ENCODE measurements around the gene ZNF385A. TPM values are rescaled to one million over a fixed set of nuclear protein-coding genes. Genes with fewer than 3 reads are reported as not detected.

The ZNF385A gene
- total and polyA plus RNA-seq, 4 donors: 4.1 to 27.6 (median 16.8) TPM

- 85 to 89% methylated on average over 8 of the region's 8 CpGs for WGBS, 2 donors
- DNase-seq (no peak), ATAC-seq (ENCODE audit: low FRiP score) (no peak)
- Histone ChIP-seq H3K4me3 (ENCODE audit: low read length in 2 of 2) (no peak overlapping the region), H3K27ac (ENCODE audit: low read depth in 1 of 2, low read length in 2 of 2) (no peak overlapping the region), H3K4me1 (ENCODE audit: control insufficient read depth in 1 of 2, insufficient read depth in 2 of 2, low read length in 2 of 2) (no peaks in the 10 kb centered on the region), H3K36me3 (ENCODE audit: control insufficient read depth in 1 of 2, insufficient read depth in 2 of 2, low read length in 1 of 2) (peaks cover 10 to 16% of the 10 kb centered on the region in 2 donors), H3K9me3 (ENCODE audit: control insufficient read depth, low read length) (no peaks in the 10 kb centered on the region), H3K27me3 (ENCODE audit: control insufficient read depth in 1 of 2, insufficient read depth in 2 of 2, low read length in 1 of 2) (no peaks in the 10 kb centered on the region)
- intact Hi-C loops (cut with DNase I): no loop called here
These were observed 8.1 kb upstream of the ZNF385A start for GRCh38 chr12:54392485-54393206.

GRCh38 chr12:54390668-54391551 is 6.4 kb upstream of the ZNF385A start:
- Histone ChIP-seq H3K4me1 (ENCODE audit: control insufficient read depth in 1 of 2, insufficient read depth in 2 of 2, low read length in 2 of 2) (no peaks in the 10 kb centered on the region), H3K27ac (ENCODE audit: low read depth in 1 of 2, low read length in 2 of 2) (no peak overlapping the region), H3K27me3 (ENCODE audit: control insufficient read depth in 1 of 2, insufficient read depth in 2 of 2, low read length in 1 of 2) (no peaks in the 10 kb centered on the region), H3K4me3 (ENCODE audit: low read length in 2 of 2) (no peak overlapping the region), H3K9me3 (ENCODE audit: control insufficient read depth, low read length) (no peaks in the 10 kb centered on the region), H3K36me3 (ENCODE audit: control insufficient read depth in 1 of 2, insufficient read depth in 2 of 2, low read length in 1 of 2) (peaks cover 3 to 5% of the 10 kb centered on the region in 2 donors)
- DNase-seq (peak; percentile 59 to 86), ATAC-seq (ENCODE audit: low FRiP score) (peak; percentile 3)
- 18 to 23% methylated on average over 36 to 51 of the region's 51 CpGs for WGBS, 2 donors
- intact Hi-C loops (cut with DNase I): no loop called here

GRCh38 chr12:54390176-54390667 is 5.7 kb upstream of the ZNF385A start:
- 81 to 86% methylated on average over 5 to 7 of the region's 7 CpGs for WGBS, 2 donors
- H3K4me1 ChIP-seq (ENCODE audit: control insufficient read depth in 1 of 2, insufficient read depth in 2 of 2, low read length in 2 of 2): no peaks in the 10 kb centered on the region
- ATAC-seq (ENCODE audit: low FRiP score) (peak; percentile 28), DNase-seq (no peak)
- intact Hi-C loops (cut with DNase I): no loop called here
- H3K9me3 ChIP-seq (ENCODE audit: control insufficient read depth, low read length): no peaks in the 10 kb centered on the region
- peaks cover 0 to 2% of the 10 kb centered on the region in 2 donors for H3K36me3 ChIP-seq (ENCODE audit: control insufficient read depth in 1 of 2, insufficient read depth in 2 of 2, low read length in 1 of 2)
- H3K27me3 ChIP-seq (ENCODE audit: control insufficient read depth in 1 of 2, insufficient read depth in 2 of 2, low read length in 1 of 2): no peaks in the 10 kb centered on the region
- H3K27ac ChIP-seq (ENCODE audit: low read depth in 1 of 2, low read length in 2 of 2): no peak overlapping the region
- no peak overlapping the region for H3K4me3 ChIP-seq (ENCODE audit: low read length in 2 of 2)

- Histone ChIP-seq H3K36me3 (ENCODE audit: control insufficient read depth in 1 of 2, insufficient read depth in 2 of 2, low read length in 1 of 2) (no peaks in the 10 kb centered on the region), H3K4me1 (ENCODE audit: control insufficient read depth in 1 of 2, insufficient read depth in 2 of 2, low read length in 2 of 2) (no peaks in the 10 kb centered on the region), H3K9me3 (ENCODE audit: control insufficient read depth, low read length) (no peaks in the 10 kb centered on the region), H3K27ac (ENCODE audit: low read depth in 1 of 2, low read length in 2 of 2) (no peak overlapping the region), H3K4me3 (ENCODE audit: low read length in 2 of 2) (no peak overlapping the region), H3K27me3 (ENCODE audit: control insufficient read depth in 1 of 2, insufficient read depth in 2 of 2, low read length in 1 of 2) (no peaks in the 10 kb centered on the region)
- intact Hi-C loops (cut with DNase I): no loop called here
- DNase-seq: no peak
- ATAC-seq (ENCODE audit: low FRiP score): no peak
- 85 to 90% methylated on average over 5 of the region's 5 CpGs for WGBS, 2 donors
These were observed 5.2 kb upstream of the ZNF385A start for GRCh38 chr12:54389607-54390175.

- Histone ChIP-seq H3K4me1 (ENCODE audit: control insufficient read depth in 1 of 2, insufficient read depth in 2 of 2, low read length in 2 of 2) (no peaks in the 10 kb centered on the region), H3K9me3 (ENCODE audit: control insufficient read depth, low read length) (no peaks in the 10 kb centered on the region), H3K27ac (ENCODE audit: low read depth in 1 of 2, low read length in 2 of 2) (no peak overlapping the region), H3K36me3 (ENCODE audit: control insufficient read depth in 1 of 2, insufficient read depth in 2 of 2, low read length in 1 of 2) (no peaks in the 10 kb centered on the region), H3K4me3 (ENCODE audit: low read length in 2 of 2) (no peak overlapping the region), H3K27me3 (ENCODE audit: control insufficient read depth in 1 of 2, insufficient read depth in 2 of 2, low read length in 1 of 2) (no peaks in the 10 kb centered on the region)
- ATAC-seq (ENCODE audit: low FRiP score) (no peak), DNase-seq (no peak)
- intact Hi-C loops (cut with DNase I): no loop called here
- 96 to 100% methylated on average over 3 of the region's 3 CpGs for WGBS, 2 donors
These were observed 4.6 kb upstream of the ZNF385A start for GRCh38 chr12:54389134-54389508.

- WGBS, 2 donors: 74 to 80% methylated on average over 4 of the region's 4 CpGs
- Histone ChIP-seq H3K4me1 (ENCODE audit: control insufficient read depth in 1 of 2, insufficient read depth in 2 of 2, low read length in 2 of 2) (no peaks in the 10 kb centered on the region), H3K4me3 (ENCODE audit: low read length in 2 of 2) (no peak overlapping the region), H3K9me3 (ENCODE audit: control insufficient read depth, low read length) (no peaks in the 10 kb centered on the region), H3K27ac (ENCODE audit: low read depth in 1 of 2, low read length in 2 of 2) (no peak overlapping the region), H3K27me3 (ENCODE audit: control insufficient read depth in 1 of 2, insufficient read depth in 2 of 2, low read length in 1 of 2) (no peaks in the 10 kb centered on the region), H3K36me3 (ENCODE audit: control insufficient read depth in 1 of 2, insufficient read depth in 2 of 2, low read length in 1 of 2) (no peaks in the 10 kb centered on the region)
- intact Hi-C loops (cut with DNase I): no loop called here
- DNase-seq (peak in 1 of 2 donors; percentile 52), ATAC-seq (ENCODE audit: low FRiP score) (no peak)
These were observed 4.0 kb upstream of the ZNF385A start for GRCh38 chr12:54388237-54389133.

GRCh38 chr12:54387114-54387467 is 2.6 kb upstream of the ZNF385A start:
- intact Hi-C loops (cut with DNase I): no loop called here
- Histone ChIP-seq H3K4me1 (ENCODE audit: control insufficient read depth in 1 of 2, insufficient read depth in 2 of 2, low read length in 2 of 2) (no peaks in the 10 kb centered on the region), H3K27me3 (ENCODE audit: control insufficient read depth in 1 of 2, insufficient read depth in 2 of 2, low read length in 1 of 2) (no peaks in the 10 kb centered on the region), H3K9me3 (ENCODE audit: control insufficient read depth, low read length) (no peaks in the 10 kb centered on the region), H3K27ac (ENCODE audit: low read depth in 1 of 2, low read length in 2 of 2) (no peak overlapping the region), H3K36me3 (ENCODE audit: control insufficient read depth in 1 of 2, insufficient read depth in 2 of 2, low read length in 1 of 2) (no peaks in the 10 kb centered on the region), H3K4me3 (ENCODE audit: low read length in 2 of 2) (no peak overlapping the region)
- no peak for ATAC-seq (ENCODE audit: low FRiP score)
- peak in 1 of 2 donors; percentile 73 for DNase-seq
- 93 to 98% methylated on average over 3 of the region's 3 CpGs for WGBS, 2 donors
